ENCODE results near the gene TTC36.

The TTC36 gene

DNA sequence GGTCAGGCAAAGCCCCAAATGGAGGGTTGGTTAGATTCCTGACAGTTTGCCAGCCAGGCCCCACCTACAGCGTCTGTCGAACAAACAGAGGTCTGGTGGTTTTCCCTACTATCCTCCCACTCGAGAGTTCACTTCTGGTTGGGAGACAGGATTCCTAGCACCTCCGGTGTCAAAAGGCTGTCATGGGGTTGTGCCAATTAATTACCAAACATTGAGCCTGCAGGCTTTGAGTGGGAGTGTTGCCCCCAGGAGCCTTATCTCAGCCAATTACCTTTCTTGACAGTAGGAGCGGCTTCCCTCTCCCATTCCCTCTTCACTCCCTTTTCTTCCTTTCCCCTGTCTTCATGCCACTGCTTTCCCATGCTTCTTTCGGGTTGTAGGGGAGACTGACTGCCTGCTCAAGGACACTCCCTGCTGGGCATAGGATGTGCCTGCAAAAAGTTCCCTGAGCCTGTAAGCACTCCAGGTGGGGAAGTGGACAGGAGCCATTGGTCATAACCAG lies 4.7 kb upstream of the TTC36 start (continued):
- TF ChIP-seq ZNF785 (tag by site-specific recombination; IDR thresholded peaks at IDR 0.05) (no peak), ZNF654 (tag by site-specific recombination; IDR thresholded peaks at IDR 0.05; ENCODE audit: low read depth) (peak; percentile 23), BCL11A (tag by site-specific recombination; IDR thresholded peaks at IDR 0.05; ENCODE audit: low read depth) (no peak), ZFHX2 (tag by site-specific recombination; conservative IDR thresholded peaks at IDR 0.05) (peak; percentile 86)
- TF ChIP-seq, protein P1, sequence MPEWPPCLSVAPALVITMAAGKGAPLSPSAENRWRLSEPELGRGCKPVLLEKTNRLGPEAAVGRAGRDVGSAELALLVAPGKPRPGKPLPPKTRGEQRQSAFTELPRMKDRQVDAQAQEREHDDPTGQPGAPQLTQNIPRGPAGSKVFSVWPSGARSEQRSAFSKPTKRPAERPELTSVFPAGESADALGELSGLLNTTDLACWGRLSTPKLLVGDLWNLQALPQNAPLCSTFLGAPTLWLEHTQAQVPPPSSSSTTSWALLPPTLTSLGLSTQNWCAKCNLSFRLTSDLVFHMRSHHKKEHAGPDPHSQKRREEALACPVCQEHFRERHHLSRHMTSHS (tag by site-specific recombination; IDR thresholded peaks at IDR 0.05): no peak

GRCh38 chr11:118524356-118524755 lies 2.9 kb upstream of the TTC36 start:
- peaks cover 3 to 79% of the 10 kb centered on the region in 2 experiments; a peak in 2 of 3 replicates for H3K36me3 ChIP-seq (ENCODE audit: control insufficient read depth in 2 of 2, insufficient read depth in 1 of 2, low read length in 2 of 2)
- no peak overlapping the region for H3K4me3 ChIP-seq (ENCODE audit: low read depth, low read length)
- ChIA-PET CTCF (interaction anchor here (1.1 kb wide), 1 partner anchor 146 kb away, joined by 4 read pairs; no protein-coding TSS in a partner anchor), POLR2A (interaction anchor here (1.3 kb wide), 1 partner anchor 12 kb away, joined by 3 read pairs; no protein-coding TSS in a partner anchor)
- H3K9me3 ChIP-seq (ENCODE audit: control insufficient read depth, insufficient read depth, low read depth, low read length): no peaks in the 10 kb centered on the region
- no peak overlapping the region for H3K27ac ChIP-seq (ENCODE audit: extremely low read depth, low read depth, low read length)
- TF ChIP-seq ZNF354C (tag by site-specific recombination; IDR thresholded peaks at IDR 0.05; ENCODE audit: borderline replicate concordance, low read depth) (no peak), ZNF580 (tag by site-specific recombination; IDR thresholded peaks at IDR 0.05) (no peak), ZNF785 (tag by site-specific recombination; IDR thresholded peaks at IDR 0.05) (no peak), BCL11A (tag by site-specific recombination; IDR thresholded peaks at IDR 0.05; ENCODE audit: low read depth) (no peak), ZNF214 (tag by site-specific recombination; IDR thresholded peaks at IDR 0.05; ENCODE audit: borderline replicate concordance) (no peak)
- TF ChIP-seq, protein P2, sequence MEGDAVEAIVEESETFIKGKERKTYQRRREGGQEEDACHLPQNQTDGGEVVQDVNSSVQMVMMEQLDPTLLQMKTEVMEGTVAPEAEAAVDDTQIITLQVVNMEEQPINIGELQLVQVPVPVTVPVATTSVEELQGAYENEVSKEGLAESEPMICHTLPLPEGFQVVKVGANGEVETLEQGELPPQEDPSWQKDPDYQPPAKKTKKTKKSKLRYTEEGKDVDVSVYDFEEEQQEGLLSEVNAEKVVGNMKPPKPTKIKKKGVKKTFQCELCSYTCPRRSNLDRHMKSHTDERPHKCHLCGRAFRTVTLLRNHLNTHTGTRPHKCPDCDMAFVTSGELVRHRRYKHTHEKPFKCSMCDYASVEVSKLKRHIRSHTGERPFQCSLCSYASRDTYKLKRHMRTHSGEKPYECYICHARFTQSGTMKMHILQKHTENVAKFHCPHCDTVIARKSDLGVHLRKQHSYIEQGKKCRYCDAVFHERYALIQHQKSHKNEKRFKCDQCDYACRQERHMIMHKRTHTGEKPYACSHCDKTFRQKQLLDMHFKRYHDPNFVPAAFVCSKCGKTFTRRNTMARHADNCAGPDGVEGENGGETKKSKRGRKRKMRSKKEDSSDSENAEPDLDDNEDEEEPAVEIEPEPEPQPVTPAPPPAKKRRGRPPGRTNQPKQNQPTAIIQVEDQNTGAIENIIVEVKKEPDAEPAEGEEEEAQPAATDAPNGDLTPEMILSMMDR (tag by site-specific recombination; IDR thresholded peaks at IDR 0.05): no peak
- H3K4me1 ChIP-seq (ENCODE audit: control insufficient read depth, insufficient read depth, low read length): no peaks in the 10 kb centered on the region

DNA sequence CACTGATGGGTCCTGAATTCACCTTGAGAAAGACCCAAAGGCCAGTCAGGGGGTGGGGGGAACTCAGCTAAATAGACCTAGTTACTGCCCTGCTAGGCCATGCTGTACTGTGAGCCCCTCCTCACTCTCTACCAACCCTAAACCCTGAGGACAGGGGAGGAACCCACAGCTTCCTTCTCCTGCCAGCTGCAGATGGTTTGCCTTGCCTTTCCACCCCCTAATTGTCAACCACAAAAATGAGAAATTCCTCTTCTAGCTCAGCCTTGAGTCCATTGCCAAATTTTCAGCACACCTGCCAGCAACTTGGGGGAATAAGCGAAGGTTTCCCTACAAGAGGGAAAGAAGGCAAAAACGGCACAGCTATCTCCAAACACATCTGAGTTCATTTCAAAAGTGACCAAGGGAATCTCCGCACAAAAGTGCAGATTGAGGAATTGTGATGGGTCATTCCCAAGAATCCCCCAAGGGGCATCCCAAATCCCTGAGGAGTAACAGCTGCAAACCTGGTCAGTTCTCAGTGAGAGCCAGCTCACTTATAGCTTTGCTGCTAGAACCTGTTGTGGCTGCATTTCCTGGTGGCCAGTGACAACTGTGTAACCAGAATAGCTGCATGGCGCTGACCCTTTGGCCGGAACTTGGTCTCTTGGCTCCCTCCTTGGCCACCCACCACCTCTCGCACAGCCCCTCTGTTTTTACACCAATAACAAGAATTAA lies 2.4 kb upstream of the TTC36 start:
- POLR2A ChIA-PET: interaction anchor here (1.3 kb wide), 1 partner anchor 12 kb away, joined by 3 read pairs; no protein-coding TSS in a partner anchor

More for the DNA sequence above, 2.4 kb upstream of the TTC36 start:
- TF ChIP-seq, protein P3, sequence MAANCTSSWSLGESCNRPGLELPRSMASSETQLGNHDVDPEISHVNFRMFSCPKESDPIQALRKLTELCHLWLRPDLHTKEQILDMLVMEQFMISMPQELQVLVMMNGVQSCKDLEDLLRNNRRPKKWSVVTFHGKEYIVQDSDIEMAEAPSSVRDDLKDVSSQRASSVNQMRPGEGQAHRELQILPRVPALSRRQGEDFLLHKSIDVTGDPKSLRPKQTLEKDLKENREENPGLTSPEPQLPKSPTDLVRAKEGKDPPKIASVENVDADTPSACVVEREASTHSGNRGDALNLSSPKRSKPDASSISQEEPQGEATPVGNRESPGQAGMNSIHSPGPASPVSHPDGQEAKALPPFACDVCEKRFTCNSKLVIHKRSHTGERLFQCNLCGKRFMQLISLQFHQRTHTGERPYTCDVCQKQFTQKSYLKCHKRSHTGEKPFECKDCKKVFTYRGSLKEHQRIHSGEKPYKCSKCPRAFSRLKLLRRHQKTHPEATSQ (tag by site-specific recombination; IDR thresholded peaks at IDR 0.05): no peak
- TF ChIP-seq, protein P4, sequence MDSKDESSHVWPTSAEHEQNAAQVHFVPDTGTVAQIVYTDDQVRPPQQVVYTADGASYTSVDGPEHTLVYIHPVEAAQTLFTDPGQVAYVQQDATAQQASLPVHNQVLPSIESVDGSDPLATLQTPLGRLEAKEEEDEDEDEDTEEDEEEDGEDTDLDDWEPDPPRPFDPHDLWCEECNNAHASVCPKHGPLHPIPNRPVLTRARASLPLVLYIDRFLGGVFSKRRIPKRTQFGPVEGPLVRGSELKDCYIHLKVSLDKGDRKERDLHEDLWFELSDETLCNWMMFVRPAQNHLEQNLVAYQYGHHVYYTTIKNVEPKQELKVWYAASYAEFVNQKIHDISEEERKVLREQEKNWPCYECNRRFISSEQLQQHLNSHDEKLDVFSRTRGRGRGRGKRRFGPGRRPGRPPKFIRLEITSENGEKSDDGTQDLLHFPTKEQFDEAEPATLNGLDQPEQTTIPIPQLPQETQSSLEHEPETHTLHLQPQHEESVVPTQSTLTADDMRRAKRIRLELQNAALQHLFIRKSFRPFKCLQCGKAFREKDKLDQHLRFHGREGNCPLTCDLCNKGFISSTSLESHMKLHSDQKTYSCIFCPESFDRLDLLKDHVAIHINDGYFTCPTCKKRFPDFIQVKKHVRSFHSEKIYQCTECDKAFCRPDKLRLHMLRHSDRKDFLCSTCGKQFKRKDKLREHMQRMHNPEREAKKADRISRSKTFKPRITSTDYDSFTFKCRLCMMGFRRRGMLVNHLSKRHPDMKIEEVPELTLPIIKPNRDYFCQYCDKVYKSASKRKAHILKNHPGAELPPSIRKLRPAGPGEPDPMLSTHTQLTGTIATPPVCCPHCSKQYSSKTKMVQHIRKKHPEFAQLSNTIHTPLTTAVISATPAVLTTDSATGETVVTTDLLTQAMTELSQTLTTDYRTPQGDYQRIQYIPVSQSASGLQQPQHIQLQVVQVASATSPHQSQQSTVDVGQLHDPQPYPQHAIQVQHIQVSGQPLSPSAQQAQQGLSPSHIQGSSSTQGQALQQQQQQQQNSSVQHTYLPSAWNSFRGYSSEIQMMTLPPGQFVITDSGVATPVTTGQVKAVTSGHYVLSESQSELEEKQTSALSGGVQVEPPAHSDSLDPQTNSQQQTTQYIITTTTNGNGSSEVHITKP (tag by site-specific recombination; IDR thresholded peaks at IDR 0.05): peak; percentile 44; the same call in 1 of the 2 replicates
- CTCF ChIA-PET: interaction anchor here (0.6 to 1.1 kb wide), 4 partner anchors 37 to 379 kb away, joined by 3 to 4 read pairs (median 4); no protein-coding TSS in a partner anchor
- H3K4me3 ChIP-seq (ENCODE audit: low read depth, low read length): no peak overlapping the region
- H3K9me3 ChIP-seq (ENCODE audit: control insufficient read depth, insufficient read depth, low read depth, low read length): no peaks in the 10 kb centered on the region
- H3K36me3 ChIP-seq (ENCODE audit: control insufficient read depth in 2 of 2, insufficient read depth in 1 of 2, low read length in 2 of 2): peaks cover 3 to 73% of the 10 kb centered on the region in 2 experiments; a peak in 2 of 3 replicates
- H3K4me1 ChIP-seq (ENCODE audit: control insufficient read depth, insufficient read depth, low read length): no peaks in the 10 kb centered on the region
- H3K27ac ChIP-seq (ENCODE audit: extremely low read depth, low read depth, low read length): no peak overlapping the region
